ENCODE results near the gene SCFD1.
"Not testable (repeated sequence)": the region's sequence is repeated elsewhere in the genome, so short reads cannot be mapped to it uniquely, and the experiment has no call there.

The SCFD1 gene

GRCh38 chr14:30624132-30624423, 2.0 kb downstream of the SCFD1 start:
- H3K27me3 ChIP-seq (ENCODE audit: low read depth) = no peaks in the 10 kb centered on the region
- peaks cover 8% of the 10 kb centered on the region for H3K4me1 ChIP-seq
- no peaks in the 10 kb centered on the region for H3K9me3 ChIP-seq
- peaks cover 10% of the 10 kb centered on the region; the same call in 1 of the 2 replicates for H3K36me3 ChIP-seq (replicated peaks)
- DNase-seq (ENCODE audit: low spot score in 2 of 2) = no peak
- no peak overlapping the region for H3K4me3 ChIP-seq
- in situ Hi-C loops (cut with MboI; ENCODE audit: low sequenced_read_pairs) = no loop called here

- Histone ChIP-seq H3K4me1 (peaks cover 3% of the 10 kb centered on the region; the same call in 1 of the 2 replicates), H3K27me3 (ENCODE audit: low read depth) (no peaks in the 10 kb centered on the region), H3K36me3 (replicated peaks) (peaks cover 15% of the 10 kb centered on the region), H3K9me3 (no peaks in the 10 kb centered on the region), H3K4me3 (no peak overlapping the region)
- no peak for DNase-seq (ENCODE audit: low spot score in 2 of 2)
- in situ Hi-C loops (cut with MboI; ENCODE audit: low sequenced_read_pairs) = no loop called here
Measured at GRCh38 chr14:30625533-30625932, 3.4 kb downstream of the SCFD1 start.

GRCh38 chr14:30629432-30629831, 7.3 kb downstream of the SCFD1 start:
- DNase-seq (ENCODE audit: low spot score in 2 of 2); H3K4me3 ChIP-seq; H3K9me3 ChIP-seq; H3K27me3 ChIP-seq (ENCODE audit: low read depth); in situ Hi-C loops (cut with MboI; ENCODE audit: low sequenced_read_pairs); H3K4me1 ChIP-seq: not testable (repeated sequence)
- peaks cover 26% of the 10 kb centered on the region for H3K36me3 ChIP-seq (replicated peaks)

- in situ Hi-C loops (cut with MboI; ENCODE audit: low sequenced_read_pairs) = no loop called here
- H3K4me3 ChIP-seq = no peak overlapping the region
- peaks cover 31% of the 10 kb centered on the region for H3K36me3 ChIP-seq (replicated peaks)
- H3K4me1 ChIP-seq = no peaks in the 10 kb centered on the region
- DNase-seq (ENCODE audit: low spot score in 2 of 2) = no peak
- H3K9me3 ChIP-seq = no peaks in the 10 kb centered on the region
- H3K27me3 ChIP-seq (ENCODE audit: low read depth) = no peaks in the 10 kb centered on the region
Measured at GRCh38 chr14:30630248-30630647, 8.1 kb downstream of the SCFD1 start.

- H3K4me1 ChIP-seq = no peaks in the 10 kb centered on the region
- in situ Hi-C loops (cut with MboI; ENCODE audit: low sequenced_read_pairs) = no loop called here
- peaks cover 37% of the 10 kb centered on the region for H3K36me3 ChIP-seq (replicated peaks)
- H3K9me3 ChIP-seq = no peaks in the 10 kb centered on the region
- H3K27me3 ChIP-seq (ENCODE audit: low read depth) = no peaks in the 10 kb centered on the region
- no peak for DNase-seq (ENCODE audit: low spot score in 2 of 2)
- H3K4me3 ChIP-seq = no peak overlapping the region
Measured at GRCh38 chr14:30632730-30633129, 10.6 kb downstream of the SCFD1 start.

- Histone ChIP-seq H3K4me1 (peaks cover 5% of the 10 kb centered on the region), H3K36me3 (replicated peaks) (peaks cover 40% of the 10 kb centered on the region), H3K27me3 (ENCODE audit: low read depth) (no peaks in the 10 kb centered on the region), H3K9me3 (no peaks in the 10 kb centered on the region), H3K4me3 (no peak overlapping the region)
- no peak for DNase-seq (ENCODE audit: low spot score in 2 of 2)
- in situ Hi-C loops (cut with MboI; ENCODE audit: low sequenced_read_pairs) = no loop called here
Measured at GRCh38 chr14:30638926-30639325, 16.8 kb downstream of the SCFD1 start.

GRCh38 chr14:30641207-30641606, 19.1 kb downstream of the SCFD1 start:
- in situ Hi-C loops (cut with MboI; ENCODE audit: low sequenced_read_pairs) = no loop called here
- H3K9me3 ChIP-seq = 0 out of 2 replicates have a peak, but pooled peaks cover 3% of the 10 kb centered on the region

GRCh38 chr14:30644462-30644861, 22.3 kb downstream of the SCFD1 start:
- H3K27me3 ChIP-seq (ENCODE audit: low read depth); DNase-seq (ENCODE audit: low spot score in 2 of 2); H3K9me3 ChIP-seq; H3K4me3 ChIP-seq; in situ Hi-C loops (cut with MboI; ENCODE audit: low sequenced_read_pairs); H3K4me1 ChIP-seq: not testable (repeated sequence)
- H3K36me3 ChIP-seq (replicated peaks) = peaks cover 31% of the 10 kb centered on the region

More at GRCh38 chr14:30641207-30641606, 19.1 kb downstream of the SCFD1 start:
- H3K4me1 ChIP-seq = peaks cover 5% of the 10 kb centered on the region
- no peaks in the 10 kb centered on the region for H3K27me3 ChIP-seq (ENCODE audit: low read depth)
- H3K4me3 ChIP-seq = no peak overlapping the region
- peaks cover 37% of the 10 kb centered on the region for H3K36me3 ChIP-seq (replicated peaks)
- DNase-seq (ENCODE audit: low spot score in 2 of 2) = no peak

GRCh38 chr14:30645600-30645999, 23.5 kb downstream of the SCFD1 start:
- in situ Hi-C loops (cut with MboI; ENCODE audit: low sequenced_read_pairs) = no loop called here
- Histone ChIP-seq H3K27me3 (ENCODE audit: low read depth) (no peaks in the 10 kb centered on the region), H3K36me3 (replicated peaks) (peaks cover 38% of the 10 kb centered on the region), H3K4me1 (no peaks in the 10 kb centered on the region), H3K9me3 (0 out of 2 replicates have a peak, but pooled peaks cover 3% of the 10 kb centered on the region), H3K4me3 (no peak overlapping the region)
- no peak for DNase-seq (ENCODE audit: low spot score in 2 of 2)

- Histone ChIP-seq H3K36me3 (replicated peaks) (peaks cover 46% of the 10 kb centered on the region), H3K4me1 (no peaks in the 10 kb centered on the region), H3K9me3 (0 out of 2 replicates have a peak, but pooled peaks cover 3% of the 10 kb centered on the region), H3K4me3 (no peak overlapping the region), H3K27me3 (ENCODE audit: low read depth) (no peaks in the 10 kb centered on the region)
- DNase-seq (ENCODE audit: low spot score in 2 of 2) = no peak
- in situ Hi-C loops (cut with MboI; ENCODE audit: low sequenced_read_pairs) = no loop called here
Measured at GRCh38 chr14:30648471-30648870, 26.4 kb downstream of the SCFD1 start.

- in situ Hi-C loops (cut with MboI; ENCODE audit: low sequenced_read_pairs) = loop anchor here (10.0 kb wide), 1 partner anchor 253 kb away; no protein-coding TSS in a partner anchor
Measured at GRCh38 chr14:30651937-30652336, 29.8 kb downstream of the SCFD1 start.

GRCh38 chr14:30655124-30655523, 33.0 kb downstream of the SCFD1 start:
- H3K36me3 ChIP-seq (replicated peaks) = peaks cover 42% of the 10 kb centered on the region

More at GRCh38 chr14:30651937-30652336, 29.8 kb downstream of the SCFD1 start:
- Histone ChIP-seq H3K27me3 (ENCODE audit: low read depth) (no peaks in the 10 kb centered on the region), H3K9me3 (no peaks in the 10 kb centered on the region), H3K36me3 (replicated peaks) (peaks cover 37% of the 10 kb centered on the region), H3K4me1 (no peaks in the 10 kb centered on the region), H3K4me3 (no peak overlapping the region)
- DNase-seq (ENCODE audit: low spot score in 2 of 2) = no peak

GRCh38 chr14:30655658-30656057, 33.5 kb downstream of the SCFD1 start:
- no peaks in the 10 kb centered on the region for H3K27me3 ChIP-seq (ENCODE audit: low read depth)
- H3K36me3 ChIP-seq (replicated peaks) = peaks cover 37% of the 10 kb centered on the region
- H3K4me3 ChIP-seq = no peak overlapping the region
- H3K9me3 ChIP-seq = no peaks in the 10 kb centered on the region
- DNase-seq (ENCODE audit: low spot score in 2 of 2) = no peak
- no peaks in the 10 kb centered on the region for H3K4me1 ChIP-seq
- in situ Hi-C loops (cut with MboI; ENCODE audit: low sequenced_read_pairs) = loop anchor here (10.0 kb wide), 1 partner anchor 249 kb away; no protein-coding TSS in a partner anchor

More at GRCh38 chr14:30655124-30655523, 33.0 kb downstream of the SCFD1 start:
- DNase-seq (ENCODE audit: low spot score in 2 of 2) = no peak
- no peak overlapping the region for H3K4me3 ChIP-seq
- in situ Hi-C loops (cut with MboI; ENCODE audit: low sequenced_read_pairs) = loop anchor here (10.0 kb wide), 1 partner anchor 250 kb away; no protein-coding TSS in a partner anchor
- no peaks in the 10 kb centered on the region for H3K27me3 ChIP-seq (ENCODE audit: low read depth)
- no peaks in the 10 kb centered on the region for H3K9me3 ChIP-seq
- no peaks in the 10 kb centered on the region for H3K4me1 ChIP-seq

- H3K4me1 ChIP-seq = no peaks in the 10 kb centered on the region
- no peaks in the 10 kb centered on the region for H3K9me3 ChIP-seq
- H3K4me3 ChIP-seq = no peak overlapping the region
- H3K27me3 ChIP-seq (ENCODE audit: low read depth) = no peaks in the 10 kb centered on the region
- DNase-seq (ENCODE audit: low spot score in 2 of 2) = peak; percentile 52 to 61
- in situ Hi-C loops (cut with MboI; ENCODE audit: low sequenced_read_pairs) = loop anchor here (10.0 kb wide), 1 partner anchor 249 kb away; no protein-coding TSS in a partner anchor
- H3K36me3 ChIP-seq (replicated peaks) = peaks cover 33% of the 10 kb centered on the region
Measured at GRCh38 chr14:30656190-30656632, 34.1 kb downstream of the SCFD1 start.

GRCh38 chr14:30657050-30657449, 34.9 kb downstream of the SCFD1 start:
- H3K4me1 ChIP-seq = no peaks in the 10 kb centered on the region
- in situ Hi-C loops (cut with MboI; ENCODE audit: low sequenced_read_pairs) = loop anchor here (10.0 kb wide), 1 partner anchor 248 kb away; no protein-coding TSS in a partner anchor
- no peak for DNase-seq (ENCODE audit: low spot score in 2 of 2)
- no peaks in the 10 kb centered on the region for H3K27me3 ChIP-seq (ENCODE audit: low read depth)
- H3K4me3 ChIP-seq = no peak overlapping the region
- H3K9me3 ChIP-seq = no peaks in the 10 kb centered on the region
- peaks cover 25% of the 10 kb centered on the region for H3K36me3 ChIP-seq (replicated peaks)
